HT1080 (cell line): ENCODE data around the gene INTS14. TPM values are rescaled to one million over a fixed set of nuclear protein-coding genes. Genes with fewer than 3 reads are reported as not detected.
"Not testable (repeated sequence)": the region's sequence is repeated elsewhere in the genome, so short reads cannot be mapped to it uniquely, and the experiment has no call there.

ENCODE experiments used
- DNase-seq: peaks from one replicate; pipeline ENCODE4 v3.0.0-alpha.2; 2015; ENCODE audit warnings: low read depth
- total RNA-seq: library from RNA; depleted of rRNA; stranded (reverse); fragments of >200 nt; shearing (Covaris generic); gene quantifications from 2 replicates; pipeline ENCODE4 v1.2.3, GENCODE V29; 2014

Gene INTS14
- total RNA-seq, 1 experiment from 2014 or later, result 46.5 TPM

GRCh38 chr15:65632780-65633375, 21.9 kb upstream of the INTS14 start:
- DNase-seq, result no peak

GRCh38 chr15:65631503-65631902, 20.6 kb upstream of the INTS14 start:
- no peak for DNase-seq

- DNase-seq, result no peak
These were observed 19.8 kb upstream of the INTS14 start for GRCh38 chr15:65630760-65631159.

GRCh38 chr15:65629548-65629947, 18.6 kb upstream of the INTS14 start:
- no peak for DNase-seq

- no peak for DNase-seq
These were observed 15.9 kb upstream of the INTS14 start for GRCh38 chr15:65626856-65627255.

- DNase-seq, result no peak
These were observed 12.2 kb upstream of the INTS14 start for GRCh38 chr15:65623103-65623502.

- no peak for DNase-seq
These were observed 10.7 kb upstream of the INTS14 start, which contains the start of gene SLC24A1 for GRCh38 chr15:65621638-65622037. Gene SLC24A1, plus strand, starts transcription at chr15:65621938. Its CDS starts 2,143 bp downstream, at chr15:65624081.

GRCh38 chr15:65620833-65621232, 9.9 kb upstream of the INTS14 start:
- no peak for DNase-seq

- no peak for DNase-seq
These were observed 8.8 kb upstream of the INTS14 start for GRCh38 chr15:65619626-65620290.

GRCh38 chr15:65618560-65619109, 7.7 kb upstream of the INTS14 start:
- no peak for DNase-seq

GRCh38 chr15:65615887-65616286, 5.0 kb upstream of the INTS14 start:
- DNase-seq, result not testable (repeated sequence)

GRCh38 chr15:65612949-65613744, 2.2 kb upstream of the INTS14 start:
- DNase-seq, result no peak

GRCh38 chr15:65612616-65612946, 1.6 kb upstream of the INTS14 start:
- peak; percentile 4 for DNase-seq

GRCh38 chr15:65611888-65612615, 1.1 kb upstream of the INTS14 start:
- no peak for DNase-seq

- DNase-seq, result no peak
These were observed 7.4 kb downstream of the INTS14 start for GRCh38 chr15:65603559-65603958.

GRCh38 chr15:65603134-65603533, 7.8 kb downstream of the INTS14 start:
- DNase-seq, result no peak

GRCh38 chr15:65599677-65600076, 11.3 kb downstream of the INTS14 start:
- no peak for DNase-seq

- no peak for DNase-seq
These were observed 12.5 kb downstream of the INTS14 start for GRCh38 chr15:65598468-65598867.

- DNase-seq, result no peak
These were observed 15.0 kb downstream of the INTS14 start for GRCh38 chr15:65595960-65596359.

GRCh38 chr15:65587094-65587493, 23.8 kb downstream of the INTS14 start:
- DNase-seq, result no peak

- DNase-seq, result no peak
These were observed 26.7 kb downstream of the INTS14 start for GRCh38 chr15:65584241-65584640.
